CD4-positive, alpha-beta T cell treated with Interleukin-4 for 4 hours (primary cell): ENCODE results near the gene PCMTD2.
"Not testable (repeated sequence)": the region's sequence is repeated elsewhere in the genome, so short reads cannot be mapped to it uniquely, and the experiment has no call there.

ENCODE experiments used
- DNase-seq: peaks from one replicate; pipeline ENCODE4 v3.0.0-alpha.2; 2020

Gene PCMTD2

GRCh38 chr20:64258071-64258823 lies 2.7 kb downstream of the PCMTD2 start:
- no peak for DNase-seq

GRCh38 chr20:64260239-64260638 lies 4.7 kb downstream of the PCMTD2 start:
- no peak for DNase-seq

- DNase-seq, result no peak
Measured at GRCh38 chr20:64261138-64261537, 5.6 kb downstream of the PCMTD2 start.

DNA sequence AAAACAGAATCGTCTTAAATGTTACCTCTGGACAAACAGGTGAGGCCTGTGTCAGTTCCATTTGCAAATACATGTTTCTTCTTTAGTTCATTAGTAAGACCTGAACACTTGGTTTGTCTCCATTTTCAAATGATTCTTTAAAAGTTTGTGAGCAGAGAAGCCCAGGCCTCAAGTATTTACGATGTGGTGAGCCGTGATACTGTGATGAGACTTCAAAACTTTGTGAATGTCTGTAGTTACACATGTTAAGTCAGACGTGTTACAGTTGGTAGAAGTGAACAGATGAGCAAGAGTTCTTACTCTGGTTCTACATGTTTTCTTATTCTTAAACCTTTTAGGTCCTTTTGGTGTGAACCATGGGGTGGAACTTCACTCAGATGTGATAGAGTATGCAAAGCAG lies 8.5 kb downstream of the PCMTD2 start:
- DNase-seq, result no peak

DNA sequence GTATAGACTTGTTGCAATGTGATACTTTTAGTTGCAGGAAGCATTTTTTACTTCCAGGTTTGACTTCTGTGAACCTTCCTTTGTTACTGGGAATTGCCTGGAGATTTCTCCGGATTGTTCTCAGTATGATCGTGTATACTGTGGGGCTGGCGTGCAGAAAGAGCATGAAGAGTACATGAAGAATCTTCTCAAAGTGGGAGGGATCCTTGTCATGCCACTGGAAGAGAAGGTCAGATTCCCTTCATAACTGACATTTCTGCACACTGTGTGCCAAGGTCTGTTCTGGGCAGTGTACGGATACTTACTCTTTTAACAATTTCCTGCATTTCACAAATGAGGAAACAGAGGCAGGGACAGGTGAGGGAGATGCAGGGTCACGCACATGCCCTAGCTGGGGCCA lies 9.7 kb downstream of the PCMTD2 start:
- DNase-seq, result no peak

GRCh38 chr20:64266988-64267387 lies 11.4 kb downstream of the PCMTD2 start:
- DNase-seq, result no peak

DNA sequence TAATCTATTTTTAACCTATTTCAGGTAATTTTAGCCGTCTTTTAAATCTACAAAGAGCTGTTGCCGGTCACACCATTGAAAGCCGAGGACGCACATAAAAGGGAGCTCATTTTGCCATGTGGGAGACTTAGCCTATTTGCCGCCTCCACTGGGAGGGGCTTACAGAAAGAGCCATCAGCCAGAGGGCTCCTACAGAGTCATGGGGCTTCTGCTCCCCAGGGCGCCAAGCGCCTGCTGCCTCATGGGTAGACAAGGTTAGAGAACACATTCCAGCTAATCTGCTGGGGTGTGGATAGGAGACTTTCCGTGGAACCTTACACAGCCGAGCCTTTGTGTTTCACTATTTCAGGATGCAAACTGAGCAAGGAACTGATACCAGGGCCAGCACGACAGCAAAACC lies 12.6 kb downstream of the PCMTD2 start:
- no peak for DNase-seq

GRCh38 chr20:64269604-64270411 lies 14.3 kb downstream of the PCMTD2 start:
- DNase-seq, result no peak

DNA sequence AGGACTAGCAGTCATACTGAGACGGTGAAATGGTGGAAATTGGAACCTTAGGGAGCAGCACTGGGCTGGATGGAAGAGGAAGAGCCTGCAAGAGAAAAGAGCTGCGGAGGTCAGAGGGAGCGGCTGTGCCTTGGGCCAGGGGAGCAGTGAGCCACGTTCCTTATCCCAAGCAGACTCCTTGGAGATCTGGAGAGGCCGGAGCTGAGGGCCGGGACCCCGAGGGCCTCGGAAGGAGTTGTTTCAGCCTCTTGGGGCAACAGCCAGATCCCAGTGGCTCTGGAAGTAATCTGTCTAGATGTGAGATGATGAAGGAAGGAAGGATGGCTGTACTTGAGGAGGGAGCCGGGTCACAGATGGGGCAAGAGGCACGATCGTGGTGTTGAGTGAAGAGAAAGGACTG lies 16.1 kb downstream of the PCMTD2 start:
- DNase-seq, result no peak

- no peak for DNase-seq
Measured at GRCh38 chr20:64273109-64273508, 17.6 kb downstream of the PCMTD2 start.

- no peak for DNase-seq
Measured at GRCh38 chr20:64276817-64277216, 21.3 kb downstream of the PCMTD2 start.

GRCh38 chr20:64277571-64278316 lies 22.2 kb downstream of the PCMTD2 start:
- no peak for DNase-seq

DNA sequence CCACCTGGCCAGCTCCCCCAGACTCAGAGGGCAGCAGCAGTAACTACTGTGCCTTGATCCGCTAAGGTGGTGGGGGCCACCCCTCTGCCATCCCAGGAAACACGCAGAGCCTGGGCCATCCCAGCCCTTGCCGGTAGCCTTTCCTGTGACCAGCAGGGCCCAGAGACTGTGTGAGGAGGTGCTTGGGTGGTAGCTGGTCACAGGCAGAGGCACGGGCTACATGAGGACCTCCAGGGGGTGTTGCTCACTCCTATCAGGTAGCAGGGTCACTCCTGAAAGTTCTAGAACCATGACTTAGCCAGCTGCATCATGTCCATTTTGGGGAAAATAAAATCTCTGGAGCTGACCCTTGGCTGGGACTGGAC lies 22.8 kb downstream of the PCMTD2 start:
- no peak for DNase-seq

DNA sequence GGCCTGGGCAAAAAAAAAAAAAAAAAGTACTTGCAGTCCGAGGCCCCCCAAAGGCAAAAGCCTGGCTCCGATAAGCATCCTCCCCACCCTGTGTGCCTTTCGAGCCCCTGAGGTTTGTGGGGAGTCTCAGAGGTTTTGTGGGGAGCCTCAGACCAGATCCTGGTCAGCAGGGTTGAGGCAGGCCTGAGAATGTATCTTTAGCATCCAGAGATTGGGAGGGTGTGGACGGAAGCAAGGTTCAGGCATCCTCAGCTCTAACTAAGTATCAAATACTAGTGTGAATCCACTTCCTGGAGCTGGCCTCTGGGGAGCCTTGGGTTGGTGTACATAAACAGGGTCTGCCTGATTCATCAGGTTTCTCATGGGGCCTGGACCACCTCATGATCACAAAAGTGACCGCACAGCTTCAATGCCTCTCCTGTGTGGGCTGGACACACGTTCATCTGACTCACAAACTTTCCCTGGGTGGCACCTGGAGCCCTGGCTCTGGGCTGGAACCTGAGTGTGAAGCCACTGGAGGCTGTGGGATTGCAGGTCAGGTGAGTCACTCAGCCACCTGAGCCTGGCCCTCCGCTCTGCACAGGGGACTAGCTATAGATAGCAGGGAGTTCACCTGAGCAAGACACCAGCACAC lies 24.4 kb downstream of the PCMTD2 start:
- no peak for DNase-seq

- DNase-seq, result no peak
Measured at GRCh38 chr20:64280460-64280843, 24.9 kb downstream of the PCMTD2 start.

DNA sequence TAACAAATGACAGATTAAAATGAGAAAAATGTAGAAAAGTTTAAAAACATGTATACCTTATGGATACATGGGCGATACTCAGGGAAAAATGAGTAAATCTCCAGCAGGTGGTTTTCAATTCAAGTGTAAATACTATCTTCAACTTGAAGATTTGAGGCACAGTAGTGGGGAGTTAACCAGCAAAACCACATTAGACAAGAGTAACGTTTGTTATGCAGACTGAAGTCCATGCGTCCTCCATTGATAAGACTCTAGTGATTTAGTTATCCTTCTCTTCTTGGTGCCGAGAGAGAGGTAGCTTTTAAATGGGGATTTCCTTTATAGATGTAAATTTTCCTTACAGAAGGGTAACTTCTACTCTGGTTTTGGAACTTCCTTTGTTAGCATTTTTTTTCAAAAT lies 28.1 kb downstream of the PCMTD2 start:
- no peak for DNase-seq

DNA sequence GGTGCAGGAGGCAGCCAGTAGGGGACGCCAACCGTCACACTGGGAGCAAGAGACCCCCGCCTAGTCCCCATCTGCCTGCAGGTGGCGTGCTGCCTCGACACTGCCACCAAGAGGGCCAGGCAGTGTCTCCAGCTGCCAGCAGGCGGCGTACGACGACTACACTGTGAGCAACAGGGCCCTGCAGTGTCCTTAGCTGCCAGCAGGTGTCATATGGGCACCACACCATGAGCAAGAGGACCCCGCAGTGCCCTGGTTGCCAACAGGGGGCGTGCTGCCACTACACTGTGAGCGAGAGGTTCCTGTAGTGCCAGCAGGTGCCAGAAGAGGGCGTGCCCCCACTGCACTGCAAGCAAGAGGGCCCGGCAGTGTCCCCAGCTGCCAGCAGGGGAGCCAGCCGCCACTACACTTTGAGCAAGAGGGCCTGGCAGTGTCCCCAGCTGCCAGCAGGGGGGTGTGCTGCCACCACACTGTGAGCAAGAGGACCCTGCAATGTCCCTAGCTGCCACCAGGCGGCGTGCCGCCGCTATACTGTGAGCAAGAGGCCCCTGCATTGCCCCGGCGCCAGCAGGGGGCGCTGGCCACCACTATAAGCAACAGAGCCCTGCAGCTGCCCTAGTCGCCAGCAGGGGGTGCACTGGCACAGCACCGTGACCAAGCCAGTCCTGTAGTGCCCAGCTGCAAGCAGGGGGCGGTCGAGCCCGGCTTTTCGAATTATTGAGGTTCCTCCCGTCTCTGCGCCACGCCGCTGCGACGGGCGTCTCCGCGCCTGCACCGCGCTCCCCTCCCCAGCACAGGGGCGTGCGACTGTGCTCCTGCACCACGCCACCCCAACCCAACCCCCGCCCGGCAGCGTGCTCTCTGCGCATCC lies 30.3 kb downstream of the PCMTD2 start:
- peak; percentile 53 for DNase-seq

GRCh38 chr20:64286447-64287263 lies 31.1 kb downstream of the PCMTD2 start:
- DNase-seq, result not testable (repeated sequence)

DNA sequence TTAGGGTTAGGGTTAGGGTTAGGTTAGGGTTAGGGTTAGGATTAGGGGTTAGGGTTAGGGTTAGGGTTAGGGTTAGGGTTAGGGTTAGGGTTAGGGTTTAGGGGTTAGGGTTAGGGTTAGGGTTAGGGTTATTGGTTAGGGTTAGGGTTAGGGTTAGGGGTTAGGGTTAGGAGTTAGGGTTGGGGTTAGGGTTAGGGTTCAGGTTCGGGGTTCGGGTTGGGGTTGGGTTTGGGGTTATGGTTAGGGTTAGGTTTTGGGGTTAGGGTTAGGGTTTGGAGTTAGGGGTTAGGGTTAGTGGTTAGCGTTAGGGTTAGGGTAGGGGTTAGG lies 31.7 kb downstream of the PCMTD2 start:
- DNase-seq, result not testable (repeated sequence)

GRCh38 chr20:64292167-64292566 lies 36.6 kb downstream of the PCMTD2 start:
- not testable (repeated sequence) for DNase-seq

- DNase-seq, result not testable (repeated sequence)
Measured at GRCh38 chr20:64303086-64303485, 47.5 kb downstream of the PCMTD2 start.
